Activated CD8-positive, alpha-beta memory T cell treated with anti-CD3 and anti-CD28 coated beads, Interleukin-2, amount 50 U/mL, for 24 hours (primary cell): ENCODE results near the gene RBBP8.
A peak's percentile ranks its signal among the peaks of the same experiment; 100 is the strongest.
"Not testable (repeated sequence)": the region's sequence is repeated elsewhere in the genome, so short reads cannot be mapped to it uniquely, and the experiment has no call there.

Experiments
- DNase-seq: peaks from one replicate; pipeline ENCODE4 v3.0.0-alpha.2; 2020; ENCODE audit errors: extremely low read depth

Gene RBBP8

GRCh38 chr18:22933206-22933965, at the start of gene RBBP8:
Gene RBBP8, plus strand, starts transcription at chr18:22933328. Its CDS starts 3,524 bp downstream, at chr18:22936852.
- DNase-seq: peak; percentile 47

- DNase-seq: no peak
Observed at GRCh38 chr18:22883827-22884226, 49.3 kb upstream of the RBBP8 start.

GRCh38 chr18:22885694-22886093, 47.4 kb upstream of the RBBP8 start:
- not testable (repeated sequence) for DNase-seq

GRCh38 chr18:22899421-22899820, 33.7 kb upstream of the RBBP8 start:
- no peak for DNase-seq

- DNase-seq: no peak
Observed at GRCh38 chr18:22900558-22901238, 32.4 kb upstream of the RBBP8 start.

- DNase-seq: no peak
Observed at GRCh38 chr18:22902093-22902492, 31.0 kb upstream of the RBBP8 start.

GRCh38 chr18:22903248-22903647, 29.9 kb upstream of the RBBP8 start:
- DNase-seq: not testable (repeated sequence)

GRCh38 chr18:22912149-22912548, 21.0 kb upstream of the RBBP8 start:
- no peak for DNase-seq

- DNase-seq: no peak
Observed at GRCh38 chr18:22912835-22913234, 20.3 kb upstream of the RBBP8 start.

GRCh38 chr18:22913861-22914260, 19.3 kb upstream of the RBBP8 start:
- DNase-seq: no peak

- no peak for DNase-seq
Observed at GRCh38 chr18:22914633-22915032, 18.5 kb upstream of the RBBP8 start.

GRCh38 chr18:22915337-22915736, 17.8 kb upstream of the RBBP8 start:
- no peak for DNase-seq

GRCh38 chr18:22921772-22922171, 11.4 kb upstream of the RBBP8 start:
- DNase-seq: no peak

GRCh38 chr18:22924589-22924988, 8.5 kb upstream of the RBBP8 start:
- no peak for DNase-seq

- DNase-seq: no peak
Observed at GRCh38 chr18:22926454-22926853, 6.7 kb upstream of the RBBP8 start.

- DNase-seq: no peak
Observed at GRCh38 chr18:22928339-22928738, 4.8 kb upstream of the RBBP8 start.

- DNase-seq: peak; percentile 52
Observed at GRCh38 chr18:22930089-22930713, 2.9 kb upstream of the RBBP8 start.

GRCh38 chr18:22932885-22933205, 283 bp upstream of the RBBP8 start:
- no peak for DNase-seq

- no peak for DNase-seq
Observed at GRCh38 chr18:22933966-22934423, 867 bp downstream of the RBBP8 start.

- DNase-seq: no peak
Observed at GRCh38 chr18:22934789-22935188, 1.7 kb downstream of the RBBP8 start.

GRCh38 chr18:22935431-22935830, 2.3 kb downstream of the RBBP8 start:
- DNase-seq: no peak

- no peak for DNase-seq
Observed at GRCh38 chr18:22936515-22936914, 3.4 kb downstream of the RBBP8 start.

- DNase-seq: no peak
Observed at GRCh38 chr18:22939649-22940048, 6.5 kb downstream of the RBBP8 start.
